Activated CD8-positive, alpha-beta memory T cell treated with anti-CD3 and anti-CD28 coated beads for 4 hours (primary cell): ENCODE results near the gene CALHM1.
"Not testable (repeated sequence)": the region's sequence is repeated elsewhere in the genome, so short reads cannot be mapped to it uniquely, and the experiment has no call there.

Source experiments
- DNase-seq, 2 donors: peaks; one replicate each; pipeline ENCODE4 v3.0.0-alpha.2; 2020; ENCODE audit warnings: low read depth in 2 of 2

CALHM1 gene

GRCh38 chr10:103486635-103487409, 28.1 kb upstream of the CALHM1 start:
- not testable (repeated sequence) for DNase-seq

GRCh38 chr10:103481974-103482531, 23.4 kb upstream of the CALHM1 start:
- DNase-seq: no peak

- DNase-seq: no peak
Observed at GRCh38 chr10:103480521-103480920, 21.8 kb upstream of the CALHM1 start.

DNA sequence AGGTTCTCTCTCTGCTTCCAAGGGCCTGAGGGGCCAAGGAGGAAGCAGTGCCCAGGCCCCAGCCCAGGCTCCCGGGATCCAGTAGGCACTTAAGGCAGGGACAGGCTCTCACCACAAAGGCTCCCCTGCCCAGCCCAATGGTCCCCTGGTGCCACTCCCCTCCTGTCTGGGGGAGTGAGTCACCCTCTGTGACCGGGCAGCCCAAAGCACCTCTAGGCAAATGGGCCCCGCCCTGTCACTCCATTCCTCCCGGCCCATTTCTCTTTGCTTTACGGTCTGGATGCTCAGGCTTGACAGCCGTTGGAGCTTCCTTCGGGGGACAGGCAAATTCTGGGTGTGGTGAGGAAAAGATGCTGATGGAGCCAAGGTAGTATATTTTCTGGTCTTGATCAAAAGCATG, 20.4 kb upstream of the CALHM1 start, which contains the start of gene CALHM3:
TSS of gene CALHM3 (minus strand) at position 106 of the 400 bp plus-strand sequence. CDS start 208 bp downstream, outside the sequence.
- DNase-seq: no peak

DNA sequence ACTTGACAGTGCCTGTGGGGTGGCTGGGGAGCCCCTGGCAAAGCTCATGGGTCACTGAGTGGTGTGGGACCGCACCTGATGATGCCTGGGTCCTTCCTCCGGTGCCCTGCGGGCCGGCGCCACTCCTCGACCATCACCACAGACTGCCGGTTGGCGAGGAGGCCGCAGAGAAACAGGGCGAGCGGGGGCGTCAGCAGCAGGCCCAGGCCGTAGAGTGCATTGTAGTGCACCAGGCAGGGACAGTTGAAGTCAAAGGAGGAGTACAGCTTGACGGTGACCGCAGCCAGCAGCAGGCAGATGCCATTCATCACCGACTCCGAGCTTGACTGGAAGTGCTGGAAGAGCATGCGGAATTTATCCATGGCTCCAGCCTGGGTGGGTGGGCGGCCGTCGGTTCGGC, 20.0 kb upstream of the CALHM1 start:
- DNase-seq: no peak

- no peak for DNase-seq
Observed at GRCh38 chr10:103476046-103476768, 17.5 kb upstream of the CALHM1 start.

- DNase-seq: no peak
Observed at GRCh38 chr10:103475437-103475836, 16.7 kb upstream of the CALHM1 start.

- DNase-seq: no peak
Observed at GRCh38 chr10:103474077-103474476, 15.4 kb upstream of the CALHM1 start.

- no peak for DNase-seq
Observed at GRCh38 chr10:103473261-103473671, 14.6 kb upstream of the CALHM1 start.

- no peak for DNase-seq
Observed at GRCh38 chr10:103472005-103472404, 13.3 kb upstream of the CALHM1 start.

DNA sequence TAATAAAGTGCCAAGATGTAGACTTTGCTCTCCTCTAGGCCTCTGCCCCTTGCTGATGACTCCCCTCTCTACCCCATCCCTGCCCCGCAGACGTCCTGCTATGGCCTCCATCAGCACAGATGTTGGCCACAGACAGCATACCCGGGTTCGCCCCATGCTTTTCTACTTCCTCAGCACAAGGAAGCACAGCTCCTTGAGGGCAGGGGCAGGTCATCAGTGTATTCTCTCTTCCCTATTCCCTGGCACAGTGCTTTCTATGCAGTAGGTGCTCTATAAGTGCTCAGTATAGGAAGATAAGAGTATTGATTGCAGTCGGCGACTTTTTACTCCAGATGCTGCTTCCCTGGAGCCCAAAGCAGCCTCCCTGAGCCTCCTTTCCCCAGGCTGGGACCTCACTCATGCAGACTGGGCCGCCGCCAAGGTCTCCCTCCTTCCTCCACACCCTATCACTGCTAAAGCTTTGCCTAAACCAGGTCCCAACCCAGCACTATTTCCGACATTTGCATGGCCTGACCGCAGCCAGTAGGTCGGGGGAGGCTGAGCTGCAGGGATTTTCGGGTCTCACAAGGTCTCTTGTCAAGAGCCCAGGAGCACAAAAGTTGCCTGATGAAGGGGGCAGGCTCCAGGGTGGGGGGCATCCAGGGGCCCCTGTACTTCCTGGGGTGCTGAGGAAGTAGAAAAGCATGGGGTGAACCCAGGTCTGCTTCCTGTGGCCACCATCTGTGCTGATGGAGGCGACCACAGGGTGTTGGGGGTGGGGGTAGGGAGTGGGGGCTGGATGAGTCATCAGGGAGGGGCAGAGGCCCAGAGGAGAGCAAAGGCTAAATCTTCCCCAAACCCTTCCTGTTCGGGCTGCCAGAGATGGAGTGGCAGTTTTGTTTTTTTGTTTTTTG, 12.3 kb upstream of the CALHM1 start:
- peak; percentile 41 to 53 for DNase-seq

- DNase-seq: no peak
Observed at GRCh38 chr10:103469201-103469600, 10.5 kb upstream of the CALHM1 start.

DNA sequence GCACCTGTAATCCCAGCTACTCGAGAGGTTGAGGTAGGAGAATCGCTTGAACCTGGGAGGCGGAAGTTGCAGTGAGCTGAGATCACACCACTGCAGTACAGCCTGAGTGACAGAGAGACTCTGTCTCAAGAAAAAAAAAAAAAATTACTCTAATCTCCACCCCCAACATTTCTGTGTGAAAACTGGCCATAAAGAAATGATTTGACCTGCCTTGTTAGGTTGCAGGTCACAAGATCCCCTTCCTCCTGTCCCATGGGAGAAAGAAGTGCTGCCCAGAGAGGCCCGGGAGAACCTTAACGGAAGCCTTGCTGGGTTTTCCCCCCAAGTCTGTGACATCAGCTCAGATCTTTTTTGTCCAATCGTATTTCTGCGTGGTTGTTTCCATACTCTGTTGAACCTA, 8.7 kb upstream of the CALHM1 start:
- DNase-seq: no peak

DNA sequence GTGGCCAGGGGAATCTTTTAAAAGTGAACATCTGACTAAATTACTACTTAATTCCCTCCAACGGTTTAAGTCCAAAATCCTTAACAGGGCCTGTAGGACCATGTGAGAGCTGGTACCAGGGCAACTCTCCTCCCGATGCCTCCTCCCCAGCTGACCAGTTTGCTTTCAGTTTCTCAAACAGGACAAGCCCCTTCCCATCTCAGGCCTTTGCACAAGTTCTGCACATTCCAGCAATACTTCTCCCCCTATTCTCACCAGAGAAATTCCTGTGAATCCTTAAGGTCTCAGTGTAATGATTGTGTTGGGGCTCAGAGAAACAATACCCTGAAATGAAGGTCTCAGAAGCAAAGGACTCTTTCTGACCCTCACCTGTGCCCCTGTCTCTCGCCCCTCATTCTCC, 8.0 kb upstream of the CALHM1 start:
- no peak for DNase-seq

DNA sequence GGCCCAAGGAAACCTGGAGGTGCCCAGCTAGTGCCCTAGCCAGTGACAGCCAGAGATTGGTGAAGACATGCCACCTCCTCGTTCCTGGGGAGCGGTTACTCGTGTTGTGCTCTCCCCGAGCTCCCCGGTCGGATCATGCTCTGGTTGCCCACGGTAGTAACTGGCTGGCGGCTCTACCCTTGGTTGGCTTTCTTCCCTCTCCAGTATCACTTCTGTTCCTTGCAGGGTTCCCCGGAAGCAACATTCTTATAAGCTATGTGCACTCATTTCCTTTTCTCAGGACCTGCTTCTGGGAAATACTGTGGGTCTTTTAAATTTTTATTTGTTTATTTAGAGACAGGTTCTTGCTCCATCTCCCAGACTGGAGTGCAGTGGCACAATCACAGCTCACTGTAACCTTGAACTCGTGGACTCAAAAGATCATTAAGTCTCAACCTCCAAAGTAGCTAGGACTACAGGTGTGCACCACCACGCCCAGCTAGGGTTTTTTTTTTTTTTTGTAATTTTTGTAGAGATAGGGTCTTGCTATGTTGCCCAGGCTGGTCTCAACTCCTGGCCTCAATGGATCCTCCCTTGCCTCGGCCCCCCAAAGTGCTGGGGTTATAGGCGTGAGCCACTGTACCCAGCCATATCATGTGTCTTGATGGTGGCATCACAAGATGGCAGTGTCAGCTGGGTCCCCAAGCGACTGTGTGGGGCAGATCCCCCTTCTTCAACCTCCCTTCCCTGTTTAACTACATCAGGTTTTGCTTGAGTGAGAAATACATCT, 6.9 kb upstream of the CALHM1 start:
- DNase-seq: no peak

DNA sequence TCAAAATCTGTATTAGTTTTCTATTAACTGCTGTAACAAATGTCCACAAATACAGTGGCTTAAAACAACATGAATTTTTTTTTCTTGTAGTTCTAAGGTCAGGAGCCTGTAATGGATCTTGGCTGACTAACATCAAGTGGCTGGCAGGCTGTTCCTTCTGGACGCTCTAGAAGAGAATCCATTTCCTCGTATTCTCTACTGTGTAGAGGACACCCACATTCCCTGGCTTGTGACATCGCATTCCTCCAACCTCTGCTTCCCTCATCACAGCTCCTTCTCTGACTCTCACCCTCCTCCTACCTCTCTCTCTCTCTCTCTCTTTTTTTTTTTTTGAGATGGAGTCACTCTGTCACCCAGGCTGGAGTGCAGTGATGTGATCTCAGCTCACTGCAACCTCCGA, 4.8 kb upstream of the CALHM1 start:
- DNase-seq: no peak

DNA sequence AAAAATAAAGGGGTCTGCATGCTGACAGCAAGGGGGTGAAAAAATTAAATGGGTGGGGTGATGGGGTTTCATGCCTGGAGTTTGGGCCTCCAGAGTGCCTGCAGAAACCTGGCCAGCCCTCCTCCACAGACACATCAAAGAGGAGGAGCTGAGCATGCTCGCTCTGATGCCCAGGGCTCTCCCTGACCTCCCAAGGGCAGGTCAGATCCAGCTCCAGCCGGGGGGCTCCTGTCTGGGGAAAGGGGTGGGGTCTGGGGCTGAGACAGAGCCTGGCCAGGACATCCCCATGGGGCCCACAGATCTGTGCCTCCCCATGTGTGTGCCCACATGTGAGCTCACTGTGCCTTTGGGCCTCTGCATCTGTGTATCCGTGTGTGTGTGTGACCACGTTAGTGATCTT, 915 bp upstream of the CALHM1 start:
- no peak for DNase-seq

- no peak for DNase-seq
Observed at GRCh38 chr10:103457896-103458583, 660 bp downstream of the CALHM1 start.

- no peak for DNase-seq
Observed at GRCh38 chr10:103457176-103457712, 1.5 kb downstream of the CALHM1 start.

DNA sequence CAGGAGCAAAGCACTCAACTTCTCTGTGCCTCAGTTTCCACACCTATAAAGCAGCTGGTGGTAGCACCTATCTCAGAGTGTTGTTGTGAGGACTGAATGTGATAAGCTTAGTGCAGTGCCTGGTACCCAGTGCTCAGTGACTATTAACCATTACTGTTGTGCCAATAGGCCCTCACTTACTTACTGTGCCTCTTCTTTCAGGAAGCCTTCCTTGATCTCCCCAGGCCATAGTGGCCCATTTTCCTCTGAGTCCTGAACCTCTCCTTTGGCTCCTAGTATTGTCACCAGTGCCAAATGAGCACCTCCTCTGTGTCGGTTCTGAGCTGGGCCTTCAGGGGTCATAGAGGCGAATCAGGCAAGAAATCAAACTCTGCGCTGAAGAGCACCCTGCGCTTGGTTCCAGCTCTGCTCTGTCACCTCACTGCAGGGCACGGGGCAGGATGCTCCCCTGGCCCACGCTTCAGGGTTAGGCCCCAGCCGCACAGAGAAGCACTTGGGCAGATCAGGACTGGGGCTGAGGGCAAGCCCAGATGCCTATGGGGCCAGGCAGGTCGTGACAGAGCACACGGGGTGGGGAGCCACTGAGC, 2.5 kb downstream of the CALHM1 start:
- DNase-seq: no peak
